SK-N-SH treated with all-trans-retinoic acid at 6 μM for 48 hours (cell line): ENCODE results near the gene EGFL7.
"Not testable (repeated sequence)": the region's sequence is repeated elsewhere in the genome, so short reads cannot be mapped to it uniquely, and the experiment has no call there.

Source experiments
- ATAC-seq: fragments of 200-7000 bp; cut with Tn5 transposase; 3 replicates; pipeline ENCODE4 v1.9.1; 2020; ENCODE audit warnings: mild to moderate bottlenecking, moderate library complexity
- ARNTL ChIP-seq: fragments of 450-650 bp; formaldehyde crosslinking; IDR thresholded peaks from 2 replicates; pipeline ENCODE4 v1.5.0; 2020; ENCODE audit warnings: low read depth, mild to moderate bottlenecking, moderate library complexity, borderline replicate concordance
- CREB5 ChIP-seq: fragments of 250-450 bp; sonication (Bioruptor Pico); IDR thresholded peaks from 2 replicates; pipeline ENCODE4 v1.5.1; 2020; ENCODE audit warnings: low read depth, mild to moderate bottlenecking, moderate library complexity
- CSDC2 ChIP-seq: fragments of 250-450 bp; sonication (Bioruptor Pico); IDR thresholded peaks from 2 replicates; pipeline ENCODE4 v1.5.0; 2020; ENCODE audit warnings: mild to moderate bottlenecking, moderate library complexity
- ESRRG ChIP-seq: fragments of 250-450 bp; sonication (Bioruptor Pico); IDR thresholded peaks from 2 replicates; pipeline ENCODE4 v1.6.1; 2021; ENCODE audit warnings: mild to moderate bottlenecking
- GLIS3 ChIP-seq: fragments of 250-450 bp; sonication (Bioruptor Pico); IDR thresholded peaks from 2 replicates; pipeline ENCODE4 v1.5.0; 2020; ENCODE audit warnings: mild to moderate bottlenecking, moderate library complexity
- ISL1 ChIP-seq: fragments of 250-450 bp; sonication (Bioruptor Pico); IDR thresholded peaks from 2 replicates; pipeline ENCODE4 v2.1.2; 2022; ENCODE audit warnings: mild to moderate bottlenecking, moderate library complexity
- OSR1 ChIP-seq: fragments of 250-450 bp; sonication (Bioruptor Pico); IDR thresholded peaks from 2 replicates; pipeline ENCODE4 v1.8.0; 2022; ENCODE audit warnings: moderate library complexity, mild to moderate bottlenecking, inconsistent platforms
- PATZ1 ChIP-seq: fragments of 250-450 bp; sonication (Bioruptor Pico); IDR thresholded peaks from 2 replicates; pipeline ENCODE4 v1.8.0; 2020; ENCODE audit warnings: mild to moderate bottlenecking, moderate library complexity, borderline replicate concordance
- PPARA ChIP-seq: fragments of 250-450 bp; sonication (Bioruptor Pico); IDR thresholded peaks from 2 replicates; pipeline ENCODE4 v1.5.0; 2020; ENCODE audit warnings: mild to moderate bottlenecking, borderline replicate concordance
- RARB ChIP-seq: fragments of 250-450 bp; sonication (Bioruptor Pico); IDR thresholded peaks from 2 replicates; pipeline ENCODE4 v1.8.0; 2021; ENCODE audit warnings: mild to moderate bottlenecking, moderate library complexity
- TCF4 ChIP-seq: fragments of 250-450 bp; sonication (Bioruptor Pico); IDR thresholded peaks from 2 replicates; pipeline ENCODE4 v1.8.0; 2021; ENCODE audit warnings: mild to moderate bottlenecking, moderate library complexity, borderline replicate concordance
- TOX ChIP-seq: fragments of 250-450 bp; sonication (Bioruptor Pico); IDR thresholded peaks from 2 replicates; pipeline ENCODE4 v1.8.0; 2021; ENCODE audit warnings: mild to moderate bottlenecking, moderate library complexity, borderline replicate concordance
- ZFP3 ChIP-seq: fragments of 250-450 bp; sonication (Bioruptor Pico); IDR thresholded peaks from 2 replicates; pipeline ENCODE4 v1.5.0; 2020; ENCODE audit warnings: mild to moderate bottlenecking, moderate library complexity
- ZFP30 ChIP-seq: fragments of 450-650 bp; formaldehyde crosslinking; IDR thresholded peaks from 2 replicates; pipeline ENCODE4 v1.5.0; 2022; ENCODE audit warnings: mild to moderate bottlenecking, moderate library complexity
- ZNF70 ChIP-seq: fragments of 450-650 bp; formaldehyde crosslinking; IDR thresholded peaks from 2 replicates; pipeline ENCODE4 v1.5.0; 2020; ENCODE audit warnings: mild to moderate bottlenecking, moderate library complexity
- TF ChIP-seq, protein P1 (sequence below): fragments of 250-450 bp; sonication (Bioruptor Pico); IDR thresholded peaks from 2 replicates; pipeline ENCODE4 v1.5.0; 2020; ENCODE audit warnings: mild to moderate bottlenecking, moderate library complexity
- TF ChIP-seq, protein P2 (sequence below): fragments of 250-450 bp; sonication (Bioruptor Pico); IDR thresholded peaks from 2 replicates; pipeline ENCODE4 v1.5.1; 2021; ENCODE audit warnings: mild to moderate bottlenecking, moderate library complexity

Gene EGFL7

DNA sequence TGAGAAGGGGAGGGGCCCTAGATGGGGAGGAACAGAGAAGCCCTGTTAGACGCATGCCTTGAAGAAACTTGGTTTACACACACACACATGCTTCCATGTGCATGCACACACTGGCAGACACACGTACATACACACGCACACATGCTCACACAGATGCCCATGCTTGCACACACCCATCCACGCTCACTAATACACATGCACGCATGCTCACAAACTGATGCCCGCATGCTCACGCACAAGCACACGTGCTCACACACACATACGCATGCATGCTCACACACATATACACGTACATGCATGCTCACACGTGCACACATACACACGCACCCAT, 32.1 kb upstream of the EGFL7 start (continued):
- TF ChIP-seq, protein P1, sequence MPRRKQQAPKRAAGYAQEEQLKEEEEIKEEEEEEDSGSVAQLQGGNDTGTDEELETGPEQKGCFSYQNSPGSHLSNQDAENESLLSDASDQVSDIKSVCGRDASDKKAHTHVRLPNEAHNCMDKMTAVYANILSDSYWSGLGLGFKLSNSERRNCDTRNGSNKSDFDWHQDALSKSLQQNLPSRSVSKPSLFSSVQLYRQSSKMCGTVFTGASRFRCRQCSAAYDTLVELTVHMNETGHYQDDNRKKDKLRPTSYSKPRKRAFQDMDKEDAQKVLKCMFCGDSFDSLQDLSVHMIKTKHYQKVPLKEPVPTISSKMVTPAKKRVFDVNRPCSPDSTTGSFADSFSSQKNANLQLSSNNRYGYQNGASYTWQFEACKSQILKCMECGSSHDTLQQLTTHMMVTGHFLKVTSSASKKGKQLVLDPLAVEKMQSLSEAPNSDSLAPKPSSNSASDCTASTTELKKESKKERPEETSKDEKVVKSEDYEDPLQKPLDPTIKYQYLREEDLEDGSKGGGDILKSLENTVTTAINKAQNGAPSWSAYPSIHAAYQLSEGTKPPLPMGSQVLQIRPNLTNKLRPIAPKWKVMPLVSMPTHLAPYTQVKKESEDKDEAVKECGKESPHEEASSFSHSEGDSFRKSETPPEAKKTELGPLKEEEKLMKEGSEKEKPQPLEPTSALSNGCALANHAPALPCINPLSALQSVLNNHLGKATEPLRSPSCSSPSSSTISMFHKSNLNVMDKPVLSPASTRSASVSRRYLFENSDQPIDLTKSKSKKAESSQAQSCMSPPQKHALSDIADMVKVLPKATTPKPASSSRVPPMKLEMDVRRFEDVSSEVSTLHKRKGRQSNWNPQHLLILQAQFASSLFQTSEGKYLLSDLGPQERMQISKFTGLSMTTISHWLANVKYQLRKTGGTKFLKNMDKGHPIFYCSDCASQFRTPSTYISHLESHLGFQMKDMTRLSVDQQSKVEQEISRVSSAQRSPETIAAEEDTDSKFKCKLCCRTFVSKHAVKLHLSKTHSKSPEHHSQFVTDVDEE, result no peak
- no peak for TF ChIP-seq ARNTL (CRISPR knock-in tag)
- TF ChIP-seq, protein P2, sequence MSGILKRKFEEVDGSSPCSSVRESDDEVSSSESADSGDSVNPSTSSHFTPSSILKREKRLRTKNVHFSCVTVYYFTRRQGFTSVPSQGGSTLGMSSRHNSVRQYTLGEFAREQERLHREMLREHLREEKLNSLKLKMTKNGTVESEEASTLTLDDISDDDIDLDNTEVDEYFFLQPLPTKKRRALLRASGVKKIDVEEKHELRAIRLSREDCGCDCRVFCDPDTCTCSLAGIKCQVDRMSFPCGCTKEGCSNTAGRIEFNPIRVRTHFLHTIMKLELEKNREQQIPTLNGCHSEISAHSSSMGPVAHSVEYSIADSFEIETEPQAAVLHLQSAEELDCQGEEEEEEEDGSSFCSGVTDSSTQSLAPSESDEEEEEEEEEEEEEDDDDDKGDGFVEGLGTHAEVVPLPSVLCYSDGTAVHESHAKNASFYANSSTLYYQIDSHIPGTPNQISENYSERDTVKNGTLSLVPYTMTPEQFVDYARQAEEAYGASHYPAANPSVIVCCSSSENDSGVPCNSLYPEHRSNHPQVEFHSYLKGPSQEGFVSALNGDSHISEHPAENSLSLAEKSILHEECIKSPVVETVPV (CRISPR knock-in tag), result no peak
- TF ChIP-seq PATZ1 (CRISPR knock-in tag), result no peak
- TF ChIP-seq ZFP3 (CRISPR knock-in tag), result no peak

- ATAC-seq, result peak; percentile 97
- TF ChIP-seq, protein P1, result no peak
Observed at GRCh38 chr9:136631038-136632000, 31.4 kb upstream of the EGFL7 start.

DNA sequence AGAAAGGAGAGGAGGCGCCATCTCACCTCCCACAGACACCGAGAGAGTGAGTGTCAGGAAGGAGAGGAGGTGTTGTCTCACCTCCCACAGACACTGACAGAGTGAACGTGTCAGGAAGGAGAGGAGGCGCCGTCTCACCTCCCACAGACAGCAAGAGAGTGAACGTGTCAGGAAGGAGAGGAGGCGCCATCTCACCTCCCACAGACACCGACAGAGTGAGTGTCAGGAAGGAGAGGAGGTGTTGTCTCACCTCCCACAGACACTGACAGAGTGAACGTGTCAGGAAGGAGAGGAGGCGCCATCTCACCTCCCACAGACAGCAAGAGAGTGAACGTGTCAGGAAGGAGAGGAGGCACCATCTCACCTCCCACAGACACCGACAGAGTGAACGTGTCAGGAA, 30.6 kb upstream of the EGFL7 start:
- ATAC-seq, result not testable (repeated sequence)

- not testable (repeated sequence) for ATAC-seq
Observed at GRCh38 chr9:136632491-136633106, 30.1 kb upstream of the EGFL7 start.

GRCh38 chr9:136634904-136635303, 27.8 kb upstream of the EGFL7 start:
- no peak for ATAC-seq
- TF ChIP-seq ZFP3 (CRISPR knock-in tag) (no peak), GLIS3 (CRISPR knock-in tag) (no peak), ISL1 (CRISPR knock-in tag) (no peak), TOX (no peak), ZFP30 (CRISPR knock-in tag) (no peak), CREB5 (CRISPR knock-in tag) (no peak), ARNTL (CRISPR knock-in tag) (no peak), OSR1 (CRISPR knock-in tag) (no peak), PPARA (CRISPR knock-in tag) (no peak), TCF4 (no peak), CSDC2 (CRISPR knock-in tag) (no peak), RARB (CRISPR knock-in tag) (no peak), ESRRG (CRISPR knock-in tag) (no peak), ZNF70 (CRISPR knock-in tag) (no peak)
- TF ChIP-seq, protein P2 (CRISPR knock-in tag), result no peak
- TF ChIP-seq, protein P1, result no peak
